ENCODE measurements around the gene NGLY1. TPM values are rescaled to one million over a fixed set of nuclear protein-coding genes. Genes with fewer than 3 reads are reported as not detected.

The NGLY1 gene
- total and polyA plus RNA-seq, 4 donors, result 19.1 to 54.4 (median 32.3) TPM

Small RNAs within 50 kb of the gene (small RNA-seq; reads per million reads assigned to genes)
- gene CRIP1P2 (ENCODE audit: low replicate concordance), result not detected

Other genes starting within 250 kb of the NGLY1 start
- gene TOP2B, start 118.5 kb downstream of the NGLY1 start, total RNA-seq, result 100 to 1,000 TPM in 1 of 2 donors, 10 to 100 TPM in 1; 72.8 to 260 TPM
- gene TOP2B, start 118.5 kb downstream of the NGLY1 start, polyA plus RNA-seq, result 10 to 100 TPM; 32.7 to 39.6 TPM
- 1 to 10 TPM; 8.0 to 9.4 TPM for gene OXSM, start 6.6 kb upstream of the NGLY1 start, total RNA-seq
- gene OXSM, start 6.6 kb upstream of the NGLY1 start, polyA plus RNA-seq, result 10 to 100 TPM; 10.7 to 15.5 TPM

All from lung (tissue), 5 donors.